ENCODE measurements around the gene ATXN2L.

GRCh38 chr16:28879841-28880588 is 57.2 kb downstream of the ATXN2L start:
- TF ChIP-seq CTCF (conservative IDR thresholded peaks at IDR 0.05 in 1 of 2, IDR thresholded peaks at IDR 0.05 in 1 of 2; ENCODE audit: low read depth in 1 of 2, low read length in 2 of 2), result no peak
- no peak for TF ChIP-seq EZH2 (IDR thresholded peaks at IDR 0.05; ENCODE audit: low read length, missing control alignments)
